Endothelial cell of umbilical vein (primary cell): ENCODE results near the gene MVB12B. TPM values are rescaled to one million over a fixed set of nuclear protein-coding genes. Genes with fewer than 3 reads are reported as not detected.

Experiments used
- Bru-seq: library from RNA; stranded (reverse); fragments of 400-500 nt; gene quantifications from one replicate; lab custom pipeline; 2021; lab: Mats Ljungman, UMichigan
- BruChase-seq, 2 experiments: library from RNA; stranded (reverse); fragments of 400-500 nt; gene quantifications; one replicate each; lab custom pipeline; 2021; lab: Mats Ljungman, UMichigan
- BruUV-seq: library from RNA; stranded (reverse); fragments of 400-500 nt; replicated peaks from 2 replicates; lab custom pipeline; 2021; lab: Mats Ljungman, UMichigan
- CTCF ChIA-PET: fragments of 300-600, 350-600 bp; sonication (Branson Sonifier 250); formaldehyde crosslinking; loops from one replicate; lab custom pipeline; 2021; ENCODE audit warnings: antibody characterized with exemption, inconsistent platforms; lab: Charles Lee
- POLR2A ChIA-PET: fragments of 300-600, 350-600 bp; sonication (Branson Sonifier 250); formaldehyde crosslinking; loops from one replicate; lab custom pipeline; 2021; ENCODE audit warnings: antibody characterized with exemption, inconsistent platforms; lab: Charles Lee
- DNase-seq: peaks from one replicate; pipeline ENCODE4 v3.0.0-alpha.2; 2011; ENCODE audit warnings: low read depth, low spot score
- FAIRE-seq: peaks from 2 replicates; lab custom pipeline; 2011; peaks lifted over from hg19 to GRCh38; lab: Jason Lieb, UNC
- H2AFZ ChIP-seq: 2 replicates; pipeline ENCODE4 v1.6.0; 2012; ENCODE audit warnings: low read depth, low read length, control low read depth, inconsistent platforms
- H3K27ac ChIP-seq: 2 replicates; pipeline ENCODE4 v1.5.1; 2011; ENCODE audit warnings: low read depth, mild to moderate bottlenecking, control low read depth, low read length, moderate library complexity; ENCODE audit not compliant: insufficient read depth
- H3K27me3 ChIP-seq, 2 experiments: 2 replicates each; pipeline versions ENCODE4 v1.6.0 to v1.6.1; 2011; ENCODE audit warnings: low read length in 2 of 2, mixed read lengths in 1 of 2; ENCODE audit not compliant: control insufficient read depth in 2 of 2, insufficient read depth in 2 of 2
- H3K36me3 ChIP-seq, 2 experiments: 2 replicates in 1 of 2; 3 replicates in 1 of 2; pipeline ENCODE4 v1.5.1; 2011; ENCODE audit warnings: low read length in 2 of 2, mild to moderate bottlenecking in 1 of 2, moderate library complexity in 1 of 2; ENCODE audit not compliant: control insufficient read depth in 2 of 2, insufficient read depth in 2 of 2; ENCODE audit errors: extremely low read depth in 1 of 2
- H3K4me1 ChIP-seq: 3 replicates; pipeline ENCODE4 v1.5.1; 2011; ENCODE audit warnings: mild to moderate bottlenecking, low read length; ENCODE audit not compliant: control insufficient read depth, insufficient read depth; ENCODE audit errors: extremely low read depth
- H3K4me2 ChIP-seq: 2 replicates; pipeline ENCODE4 v1.6.1; 2011; ENCODE audit warnings: low read length, control low read depth, mixed read lengths; ENCODE audit not compliant: insufficient read depth
- H3K4me3 ChIP-seq, 3 experiments: fragments of 200-600 bp in 1 of 3; sonication (generic), shearing (Covaris generic) in 1 of 3; replicated peaks in 1 of 3; 2 replicates each; pipeline ENCODE4 v1.5.1; 2011 to 2016; ENCODE audit warnings: control low read depth in 3 of 3, low read length in 3 of 3, mild to moderate bottlenecking in 2 of 3, inconsistent platforms in 1 of 3, low read depth in 1 of 3, moderate library complexity in 1 of 3; ENCODE audit not compliant: insufficient read depth in 1 of 3
- H3K79me2 ChIP-seq: 2 replicates; pipeline ENCODE4 v1.6.0; 2012; ENCODE audit warnings: low read length, inconsistent platforms; ENCODE audit not compliant: control insufficient read depth, insufficient read depth
- H3K9ac ChIP-seq: replicated peaks from 2 replicates; pipeline ENCODE3; 2011; ENCODE audit warnings: low read length, control low read depth; ENCODE audit not compliant: insufficient read depth; ENCODE audit errors: extremely low read depth
- H3K9me1 ChIP-seq: replicated peaks from 3 replicates; pipeline ENCODE4 v1.6.0; 2011; ENCODE audit warnings: mild to moderate bottlenecking, low read length; ENCODE audit not compliant: control insufficient read depth, insufficient read depth; ENCODE audit errors: extremely low read depth
- H3K9me3 ChIP-seq: replicated peaks from 2 replicates; pipeline ENCODE4 v1.5.1; 2012; ENCODE audit warnings: low read length, inconsistent platforms; ENCODE audit not compliant: control insufficient read depth, insufficient read depth
- H4K20me1 ChIP-seq: replicated peaks from 2 replicates; pipeline ENCODE3; 2011; ENCODE audit warnings: mild to moderate bottlenecking, low read length; ENCODE audit not compliant: control insufficient read depth, insufficient read depth; ENCODE audit errors: extremely low read depth
- EZH2 ChIP-seq: IDR thresholded peaks from 2 replicates; pipeline ENCODE4 v1.6.1; 2012; ENCODE audit warnings: borderline replicate concordance, low read depth, mild to moderate bottlenecking, moderate library complexity, low read length, inconsistent platforms; ENCODE audit not compliant: severe bottlenecking
- GATA2 ChIP-seq: IDR thresholded peaks from 2 replicates; pipeline ENCODE4 v1.7.0; 2011; ENCODE audit warnings: low read depth, mild to moderate bottlenecking, moderate library complexity, mixed read lengths, low read length; ENCODE audit not compliant: insufficient read length, insufficient read depth
- MYC ChIP-seq: IDR thresholded peaks from one replicate; pipeline ENCODE4 v1.6.1; 2011; ENCODE audit warnings: mild to moderate bottlenecking, low read depth, low read length
- POLR2A ChIP-seq: IDR thresholded peaks from 2 replicates; pipeline ENCODE4 v1.6.1; 2012; ENCODE audit warnings: low read depth, mild to moderate bottlenecking, control low read depth, low read length
- dilution Hi-C: fragments of 300-500 bp; cut with MboI; formaldehyde crosslinking; loops from one replicate; pipeline ENCODE4 v1.15.0; 2019; ENCODE audit warnings: low sequenced_read_pairs; ENCODE audit not compliant: extremely low pct_ligation_motif_present
- intact Hi-C: fragments of 100-400 bp; cut with micrococcal nuclease; formaldehyde crosslinking; loops from one replicate; pipeline ENCODE4 v1.10.0; 2022
- long read RNA-seq: library from polyadenylated mRNA; stranded (forward); transcript quantifications from one replicate; pipeline ENCODE4 v2.0.0, GENCODE V29; 2021
- polyA minus RNA-seq, 3 experiments: library from RNA; depleted of rRNA, polyadenylated mRNA; stranded (reverse); fragments of >200 nt; gene quantifications; 1 replicate in 1 of 3; 2 replicates in 2 of 3; pipeline ENCODE4 v1.2.3, GENCODE V29; 2011
- polyA plus RNA-seq, 4 experiments: library from polyadenylated mRNA; depleted of rRNA in 3 of 4; stranded (reverse) in 3 of 4; unstranded in 1 of 4; fragments of >200 nt; gene quantifications; 2 replicates each; pipeline versions ENCODE4 v1.2.1 to v1.2.3, GENCODE V29; 2011 to 2012; ENCODE audit warnings: missing spikeins in 1 of 4
- total RNA-seq: library from RNA; stranded (reverse); gene quantifications from 2 replicates; pipeline ENCODE4 v1.2.3, GENCODE V29; 2021
- TF ChIP-seq, protein P1 (sequence below): IDR thresholded peaks from 2 replicates; pipeline ENCODE4 v1.6.1; 2011; ENCODE audit not compliant: insufficient read depth, insufficient read length
- TF ChIP-seq, protein P2 (sequence below), 2 donors: IDR thresholded peaks; 1 replicate in 1 of 2; 2 replicates in 1 of 2; pipeline ENCODE4 v1.5.1; 2011; ENCODE audit warnings: low read length in 2 of 2, mild to moderate bottlenecking in 2 of 2, moderate library complexity in 2 of 2, control low read depth in 1 of 2, inconsistent platforms in 1 of 2, low read depth in 1 of 2; ENCODE audit not compliant: insufficient read depth in 1 of 2; ENCODE audit errors: extremely low read depth in 1 of 2

Gene MVB12B, protein sequence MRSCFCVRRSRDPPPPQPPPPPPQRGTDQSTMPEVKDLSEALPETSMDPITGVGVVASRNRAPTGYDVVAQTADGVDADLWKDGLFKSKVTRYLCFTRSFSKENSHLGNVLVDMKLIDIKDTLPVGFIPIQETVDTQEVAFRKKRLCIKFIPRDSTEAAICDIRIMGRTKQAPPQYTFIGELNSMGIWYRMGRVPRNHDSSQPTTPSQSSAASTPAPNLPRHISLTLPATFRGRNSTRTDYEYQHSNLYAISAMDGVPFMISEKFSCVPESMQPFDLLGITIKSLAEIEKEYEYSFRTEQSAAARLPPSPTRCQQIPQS
- total RNA-seq (13.2 and 17.3 TPM in 2 replicates), polyA plus RNA-seq (6.2 and 6.6 TPM in 2 replicates), polyA minus RNA-seq (17.3 and 21.0 TPM in 2 replicates), Bru-seq, nascent RNA (percentile 67 among the genes with signal in this experiment), BruChase-seq, experiment 1, labeled RNA remaining after a 6-hour chase (percentile 56 among the genes with signal in this experiment), BruChase-seq, experiment 2, labeled RNA remaining after a 2-hour chase (percentile 61 among the genes with signal in this experiment)
- 7.3 and 10.1 TPM in 2 replicates for polyA plus RNA-seq (2011; cell fraction: cytosol; rRNA removed)
- 13.7 and 15.4 TPM in 2 replicates for polyA plus RNA-seq (2011; cell fraction: nucleus; rRNA removed)
- polyA plus RNA-seq (2012) = 6.0 and 6.3 TPM in 2 replicates
- polyA minus RNA-seq (2011; cell fraction: cytosol; rRNA and poly(A)+ RNA removed) = 1.2 TPM
- 27.6 and 31.3 TPM in 2 replicates for polyA minus RNA-seq (2011; cell fraction: nucleus; rRNA and poly(A)+ RNA removed)
- long read RNA-seq, full-length matches to known transcripts = 2 of 14 reads
- long read RNA-seq, partial matches to known transcripts = 1 of 14 reads
- long read RNA-seq, other reads (novel, unspliced or antisense) = 11 of 14 reads

DNA sequence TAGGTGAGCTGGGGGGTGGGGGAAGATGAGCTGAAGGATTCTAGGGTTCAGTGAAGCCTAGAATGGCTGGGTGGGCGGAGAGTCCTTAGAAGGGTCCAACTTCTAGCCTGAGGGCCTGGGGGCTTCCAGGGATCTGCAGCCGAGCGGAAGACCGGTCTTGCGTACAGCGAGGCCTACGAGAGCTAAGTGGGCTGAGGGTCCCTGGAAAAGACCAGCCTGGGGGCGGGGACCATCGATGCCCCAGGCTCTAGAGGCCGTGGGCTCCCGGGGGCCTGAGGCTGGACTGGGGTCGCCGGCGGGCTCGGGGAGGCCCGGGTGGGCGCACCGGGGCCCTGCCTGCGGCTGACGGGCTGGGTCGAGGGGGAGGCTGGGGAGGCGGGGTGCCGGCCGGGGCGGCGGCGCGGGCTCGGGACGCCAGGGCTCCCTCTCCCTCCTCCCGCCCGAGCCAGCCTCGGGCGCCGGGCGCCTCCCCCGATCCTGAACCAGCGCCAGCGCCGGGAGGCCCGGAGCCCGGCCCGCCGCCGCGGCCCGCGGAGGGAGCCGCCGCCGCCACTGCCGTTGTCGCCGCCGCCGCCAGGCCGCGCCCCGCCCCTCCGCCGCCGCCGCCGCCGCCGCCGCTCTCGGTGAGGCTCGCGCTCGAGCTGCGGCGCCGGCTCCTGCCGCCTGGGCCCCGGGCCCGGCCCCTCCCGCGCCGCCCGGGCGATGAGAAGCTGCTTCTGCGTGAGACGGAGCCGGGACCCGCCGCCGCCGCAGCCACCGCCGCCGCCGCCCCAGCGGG, at the start of gene MVB12B:
Gene MVB12B (plus strand): TSS at position 602 of the 778 bp plus-strand sequence. CDS start 101 bp downstream, at position 703.
- TF ChIP-seq MYC (no peak), POLR2A (no peak), GATA2 (no peak), EZH2 (no peak)
- TF ChIP-seq, protein P1, sequence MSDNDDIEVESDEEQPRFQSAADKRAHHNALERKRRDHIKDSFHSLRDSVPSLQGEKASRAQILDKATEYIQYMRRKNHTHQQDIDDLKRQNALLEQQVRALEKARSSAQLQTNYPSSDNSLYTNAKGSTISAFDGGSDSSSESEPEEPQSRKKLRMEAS = no peak
- TF ChIP-seq, protein P2, sequence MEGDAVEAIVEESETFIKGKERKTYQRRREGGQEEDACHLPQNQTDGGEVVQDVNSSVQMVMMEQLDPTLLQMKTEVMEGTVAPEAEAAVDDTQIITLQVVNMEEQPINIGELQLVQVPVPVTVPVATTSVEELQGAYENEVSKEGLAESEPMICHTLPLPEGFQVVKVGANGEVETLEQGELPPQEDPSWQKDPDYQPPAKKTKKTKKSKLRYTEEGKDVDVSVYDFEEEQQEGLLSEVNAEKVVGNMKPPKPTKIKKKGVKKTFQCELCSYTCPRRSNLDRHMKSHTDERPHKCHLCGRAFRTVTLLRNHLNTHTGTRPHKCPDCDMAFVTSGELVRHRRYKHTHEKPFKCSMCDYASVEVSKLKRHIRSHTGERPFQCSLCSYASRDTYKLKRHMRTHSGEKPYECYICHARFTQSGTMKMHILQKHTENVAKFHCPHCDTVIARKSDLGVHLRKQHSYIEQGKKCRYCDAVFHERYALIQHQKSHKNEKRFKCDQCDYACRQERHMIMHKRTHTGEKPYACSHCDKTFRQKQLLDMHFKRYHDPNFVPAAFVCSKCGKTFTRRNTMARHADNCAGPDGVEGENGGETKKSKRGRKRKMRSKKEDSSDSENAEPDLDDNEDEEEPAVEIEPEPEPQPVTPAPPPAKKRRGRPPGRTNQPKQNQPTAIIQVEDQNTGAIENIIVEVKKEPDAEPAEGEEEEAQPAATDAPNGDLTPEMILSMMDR (IDR thresholded peaks at IDR 0.05; ENCODE audit: extremely low read depth in 1 of 2, insufficient read depth in 1 of 2, low read depth in 1 of 2, low read length in 2 of 2) = no peak
- CTCF ChIA-PET = interaction anchor here (0.6 to 4.6 kb wide), 11 partner anchors 10 to 918 kb away, joined by 3 to 39 read pairs (median 6); no protein-coding TSS in a partner anchor
- Histone ChIP-seq H3K79me2 (no peaks in the 10 kb centered on the region), H3K27ac (peak within 1 kb of the TSS; percentile 41), H2AFZ (peak within 1 kb of the TSS; percentile 68), H3K9ac (peak within 1 kb of the TSS; percentile 62), H3K27me3 (no peaks in the 10 kb centered on the region), H3K4me1 (peaks cover 4% of the 10 kb centered on the region), H3K36me3 (no peaks in the 10 kb centered on the region), H4K20me1 (no peaks in the 10 kb centered on the region), H3K9me1 (no peaks in the 10 kb centered on the region), H3K4me2 (peak within 1 kb of the TSS; percentile 41), H3K9me3 (no peaks in the 10 kb centered on the region), H3K4me3 (peak within 1 kb of the TSS in 2 of 3 experiments; percentile 41 to 53)
- BruUV-seq = no TSS peak
- POLR2A ChIA-PET = no interaction called here
- FAIRE-seq (no peak), DNase-seq (peak; percentile 37)
- dilution Hi-C loops = no loop called here
- intact Hi-C loops = loop anchor here (1.0 kb wide), 1 partner anchor 9 kb away; no protein-coding TSS in a partner anchor
